Stimulated activated CD4-positive, alpha-beta T cell treated with anti-CD3 and anti-CD28 coated beads, Interleukin-2, amount 100 ng/mL, for 4 hours (primary cell): ENCODE results near the gene SHB.
"Not testable (repeated sequence)": the region's sequence is repeated elsewhere in the genome, so short reads cannot be mapped to it uniquely, and the experiment has no call there.

Experiments used
- DNase-seq: peaks from one replicate; pipeline ENCODE4 v3.0.0-alpha.2; 2020; ENCODE audit warnings: low read depth

Gene SHB

GRCh38 chr9:37918665-37919170 is 150.3 kb downstream of the SHB start:
- DNase-seq: no peak

GRCh38 chr9:37917801-37918664 is 151.0 kb downstream of the SHB start:
- no peak for DNase-seq

- no peak for DNase-seq
Measured at GRCh38 chr9:37917313-37917731, 151.7 kb downstream of the SHB start.

- DNase-seq: no peak
Measured at GRCh38 chr9:37916471-37917312, 152.3 kb downstream of the SHB start.

- no peak for DNase-seq
Measured at GRCh38 chr9:37915911-37916470, 153.0 kb downstream of the SHB start.

- DNase-seq: no peak
Measured at GRCh38 chr9:37914701-37915358, 154.2 kb downstream of the SHB start.

GRCh38 chr9:37914154-37914551 is 154.9 kb downstream of the SHB start:
- no peak for DNase-seq

- DNase-seq: peak; percentile 63
Measured at GRCh38 chr9:37913480-37914153, 155.4 kb downstream of the SHB start.

GRCh38 chr9:37911271-37911681 is 157.8 kb downstream of the SHB start:
- no peak for DNase-seq

- DNase-seq: no peak
Measured at GRCh38 chr9:37910271-37910670, 158.8 kb downstream of the SHB start.

GRCh38 chr9:37909836-37910235 is 159.2 kb downstream of the SHB start:
- DNase-seq: not testable (repeated sequence)

- no peak for DNase-seq
Measured at GRCh38 chr9:37909326-37909725, 159.7 kb downstream of the SHB start.

GRCh38 chr9:37908698-37909186 is 160.3 kb downstream of the SHB start:
- DNase-seq: no peak

GRCh38 chr9:37908283-37908682 is 160.7 kb downstream of the SHB start:
- DNase-seq: no peak

- no peak for DNase-seq
Measured at GRCh38 chr9:37906312-37907239, 162.5 kb downstream of the SHB start.

GRCh38 chr9:37905776-37906175 is 163.3 kb downstream of the SHB start:
- no peak for DNase-seq

- no peak for DNase-seq
Measured at GRCh38 chr9:37905131-37905505, 163.9 kb downstream of the SHB start.

GRCh38 chr9:37904445-37905130 is 164.4 kb downstream of the SHB start:
- DNase-seq: no peak

GRCh38 chr9:37903647-37904444 is 165.2 kb downstream of the SHB start, which contains the start of gene SLC25A51:
Gene SLC25A51, minus strand, starts transcription at chr9:37904127. Its CDS starts 15,577 bp downstream, at chr9:37888550.
- peak; percentile 87 for DNase-seq
